IMR-90 (cell line): ENCODE measurements around the gene GRIPAP1. TPM values are rescaled to one million over a fixed set of nuclear protein-coding genes. Genes with fewer than 3 reads are reported as not detected.

Experiments
- RFX5 ChIP-seq: IDR thresholded peaks from 2 replicates; pipeline ENCODE4 v1.8.0; 2012; ENCODE audit warnings: low read depth, mild to moderate bottlenecking, low read length, moderate library complexity
- polyA plus RNA-seq, 3 experiments: library from polyadenylated mRNA; depleted of rRNA; stranded (reverse); fragments of >200 nt; gene quantifications; 2 replicates each; pipeline ENCODE4 v1.2.3, GENCODE V29; 2012; ENCODE audit warnings: low replicate concordance in 1 of 3
- total RNA-seq: library from RNA; depleted of rRNA; stranded (reverse); fragments of >200 nt; gene quantifications from 2 replicates; pipeline ENCODE4 v1.2.3, GENCODE V29; 2012
- TF ChIP-seq, protein P1 (sequence below): fragments of 150-350 bp; IDR thresholded peaks from 2 replicates; pipeline ENCODE4 v1.6.1; 2016; ENCODE audit warnings: low read depth, mild to moderate bottlenecking, low read length, moderate library complexity, borderline replicate concordance

GRIPAP1 gene
- total and polyA plus RNA-seq, 2 of the 4 experiments (the other 2 are of a cell fraction) = 17.9 to 25.0 TPM

DNA sequence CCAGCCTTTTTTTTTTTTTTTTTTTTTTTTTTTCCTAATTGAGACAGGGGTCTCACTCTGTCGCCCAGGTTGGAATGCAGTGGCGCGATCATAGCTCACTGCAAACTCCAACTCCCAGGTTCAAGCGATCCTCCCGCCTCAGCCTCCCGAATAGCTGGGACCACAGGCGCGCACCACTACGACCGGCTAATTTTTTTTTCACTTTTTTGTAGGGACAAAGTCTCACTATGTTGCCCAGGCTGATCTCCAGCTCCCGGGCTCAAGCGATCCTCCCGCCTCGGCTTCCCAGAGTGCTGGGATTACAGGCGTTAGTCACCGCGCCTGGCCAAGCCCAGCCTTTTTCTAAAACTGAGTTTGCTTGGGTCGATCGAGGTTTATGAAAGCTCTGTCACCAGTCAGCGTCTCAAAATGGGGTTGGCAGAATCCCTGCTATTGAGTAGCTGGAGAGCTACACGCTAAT is 43.4 kb downstream of the GRIPAP1 start (continued):
- TF ChIP-seq, protein P1, sequence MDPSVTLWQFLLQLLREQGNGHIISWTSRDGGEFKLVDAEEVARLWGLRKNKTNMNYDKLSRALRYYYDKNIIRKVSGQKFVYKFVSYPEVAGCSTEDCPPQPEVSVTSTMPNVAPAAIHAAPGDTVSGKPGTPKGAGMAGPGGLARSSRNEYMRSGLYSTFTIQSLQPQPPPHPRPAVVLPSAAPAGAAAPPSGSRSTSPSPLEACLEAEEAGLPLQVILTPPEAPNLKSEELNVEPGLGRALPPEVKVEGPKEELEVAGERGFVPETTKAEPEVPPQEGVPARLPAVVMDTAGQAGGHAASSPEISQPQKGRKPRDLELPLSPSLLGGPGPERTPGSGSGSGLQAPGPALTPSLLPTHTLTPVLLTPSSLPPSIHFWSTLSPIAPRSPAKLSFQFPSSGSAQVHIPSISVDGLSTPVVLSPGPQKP = no peak
- TF ChIP-seq RFX5 = no peak
